Measurements from ENCODE around the gene NECTIN1. TPM values are rescaled to one million over a fixed set of nuclear protein-coding genes. Genes with fewer than 3 reads are reported as not detected.

The NECTIN1 gene
- total RNA-seq, 4 donors from 2014 or later: 11.6 to 23.6 (median 16.6) TPM

DNA sequence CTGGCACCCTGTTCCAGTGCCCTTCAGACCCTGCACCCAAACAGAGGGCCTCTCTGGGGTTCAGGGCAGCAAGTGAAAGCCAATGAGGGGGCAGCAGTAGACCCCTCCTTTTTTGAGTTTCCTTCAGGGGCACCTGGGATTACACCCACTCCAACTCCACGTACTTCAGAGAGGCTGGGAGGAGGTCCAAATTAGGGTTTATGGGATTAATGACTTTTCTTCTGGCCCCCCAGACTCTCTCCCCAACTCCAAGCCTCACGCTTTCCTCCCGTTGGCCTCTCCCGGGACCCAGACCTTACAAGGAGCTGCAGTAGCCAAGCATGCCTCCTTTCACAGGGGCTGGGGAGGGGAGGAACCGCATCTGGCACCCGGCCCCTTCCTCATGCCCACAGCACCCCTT lies 101.7 kb downstream of the NECTIN1 start:
- Histone ChIP-seq H3K9me3 (no peaks in the 10 kb centered on the region), H3K36me3 (no peaks in the 10 kb centered on the region), H3K27me3 (no peaks in the 10 kb centered on the region), H3K4me1 (no peaks in the 10 kb centered on the region), H3K27ac (no peak overlapping the region), H3K4me3 (no peak overlapping the region)
- no peak for DNase-seq
- TF ChIP-seq POLR2A (IDR thresholded peaks at IDR 0.05): no peak
- no peak for TF ChIP-seq CTCF (IDR thresholded peaks at IDR 0.05)

DNA sequence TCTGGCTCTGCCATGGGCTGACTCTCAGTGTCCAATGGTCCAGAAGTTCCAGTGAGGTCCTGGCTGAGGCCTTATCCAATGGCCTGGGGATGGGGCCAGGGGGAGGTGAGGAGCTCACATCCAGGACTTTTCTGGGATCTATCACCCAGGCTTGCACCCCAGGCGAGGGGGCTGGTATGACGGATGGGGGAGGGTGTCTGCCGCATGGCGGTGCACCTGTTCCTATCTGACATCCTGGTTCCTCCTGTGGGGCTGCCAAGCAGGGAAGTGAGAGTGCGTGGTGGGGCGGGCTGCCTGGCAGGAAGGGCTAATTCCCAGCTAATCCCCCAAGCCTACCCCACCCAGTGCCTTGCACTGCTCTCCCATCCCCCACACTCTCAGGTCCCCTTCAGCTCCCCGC lies 102.1 kb downstream of the NECTIN1 start:
- no peak overlapping the region for H3K4me3 ChIP-seq
- no peaks in the 10 kb centered on the region for H3K27me3 ChIP-seq
- H3K36me3 ChIP-seq: no peaks in the 10 kb centered on the region
- no peak for TF ChIP-seq POLR2A (IDR thresholded peaks at IDR 0.05)
- no peak for TF ChIP-seq CTCF (IDR thresholded peaks at IDR 0.05)
- DNase-seq: no peak
- H3K4me1 ChIP-seq: no peaks in the 10 kb centered on the region
- no peaks in the 10 kb centered on the region for H3K9me3 ChIP-seq
- no peak overlapping the region for H3K27ac ChIP-seq

- TF ChIP-seq POLR2A (IDR thresholded peaks at IDR 0.05) (no peak), CTCF (IDR thresholded peaks at IDR 0.05) (no peak)
- H3K4me3 ChIP-seq: no peak overlapping the region
- H3K4me1 ChIP-seq: no peaks in the 10 kb centered on the region
- no peaks in the 10 kb centered on the region for H3K9me3 ChIP-seq
- no peaks in the 10 kb centered on the region for H3K27me3 ChIP-seq
- no peaks in the 10 kb centered on the region for H3K36me3 ChIP-seq
- H3K27ac ChIP-seq: no peak overlapping the region
- DNase-seq: no peak
Observed at GRCh38 chr11:119626197-119626841, 102.7 kb downstream of the NECTIN1 start.

GRCh38 chr11:119625206-119625978 lies 103.6 kb downstream of the NECTIN1 start:
- Histone ChIP-seq H3K4me1 (no peaks in the 10 kb centered on the region), H3K9me3 (no peaks in the 10 kb centered on the region), H3K4me3 (no peak overlapping the region), H3K27ac (no peak overlapping the region), H3K27me3 (no peaks in the 10 kb centered on the region), H3K36me3 (no peaks in the 10 kb centered on the region)
- TF ChIP-seq CTCF (IDR thresholded peaks at IDR 0.05): no peak
- no peak for TF ChIP-seq POLR2A (IDR thresholded peaks at IDR 0.05)
- no peak for DNase-seq

- Histone ChIP-seq H3K9me3 (no peaks in the 10 kb centered on the region), H3K4me1 (no peaks in the 10 kb centered on the region), H3K36me3 (no peaks in the 10 kb centered on the region), H3K4me3 (no peak overlapping the region), H3K27ac (no peak overlapping the region), H3K27me3 (no peaks in the 10 kb centered on the region)
- no peak for TF ChIP-seq POLR2A (IDR thresholded peaks at IDR 0.05)
- TF ChIP-seq CTCF (IDR thresholded peaks at IDR 0.05): no peak
- DNase-seq: no peak
Observed at GRCh38 chr11:119624629-119625028, 104.4 kb downstream of the NECTIN1 start.
